ENCODE results near the gene PTPRT.

Gene PTPRT

DNA sequence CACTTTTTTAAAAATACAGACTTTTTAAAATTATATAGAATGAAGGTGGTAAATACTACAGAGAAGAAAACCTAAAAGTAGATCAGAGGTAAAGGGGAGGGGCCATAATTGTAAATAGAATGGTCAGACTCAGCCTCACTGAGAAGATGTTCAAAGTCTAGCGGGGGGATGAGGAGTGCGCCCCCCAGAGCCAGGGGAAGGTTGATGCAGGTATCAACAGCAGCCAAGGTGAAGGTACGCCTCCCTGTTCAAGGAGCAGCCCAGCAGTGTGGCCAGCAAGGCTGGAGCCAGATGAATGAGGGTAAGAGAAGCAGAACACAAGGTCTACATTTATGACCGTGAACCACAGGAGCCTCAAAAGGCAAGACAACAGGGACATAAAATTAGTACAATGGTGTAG, 204.1 kb downstream of the PTPRT start:
- TF ChIP-seq, protein P1, sequence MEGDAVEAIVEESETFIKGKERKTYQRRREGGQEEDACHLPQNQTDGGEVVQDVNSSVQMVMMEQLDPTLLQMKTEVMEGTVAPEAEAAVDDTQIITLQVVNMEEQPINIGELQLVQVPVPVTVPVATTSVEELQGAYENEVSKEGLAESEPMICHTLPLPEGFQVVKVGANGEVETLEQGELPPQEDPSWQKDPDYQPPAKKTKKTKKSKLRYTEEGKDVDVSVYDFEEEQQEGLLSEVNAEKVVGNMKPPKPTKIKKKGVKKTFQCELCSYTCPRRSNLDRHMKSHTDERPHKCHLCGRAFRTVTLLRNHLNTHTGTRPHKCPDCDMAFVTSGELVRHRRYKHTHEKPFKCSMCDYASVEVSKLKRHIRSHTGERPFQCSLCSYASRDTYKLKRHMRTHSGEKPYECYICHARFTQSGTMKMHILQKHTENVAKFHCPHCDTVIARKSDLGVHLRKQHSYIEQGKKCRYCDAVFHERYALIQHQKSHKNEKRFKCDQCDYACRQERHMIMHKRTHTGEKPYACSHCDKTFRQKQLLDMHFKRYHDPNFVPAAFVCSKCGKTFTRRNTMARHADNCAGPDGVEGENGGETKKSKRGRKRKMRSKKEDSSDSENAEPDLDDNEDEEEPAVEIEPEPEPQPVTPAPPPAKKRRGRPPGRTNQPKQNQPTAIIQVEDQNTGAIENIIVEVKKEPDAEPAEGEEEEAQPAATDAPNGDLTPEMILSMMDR (IDR thresholded peaks at IDR 0.05): no peak
- no peak for DNase-seq (ENCODE audit: low spot score)
- no peak overlapping the region for H3K27ac ChIP-seq
- no peak overlapping the region for H3K4me3 ChIP-seq

DNA sequence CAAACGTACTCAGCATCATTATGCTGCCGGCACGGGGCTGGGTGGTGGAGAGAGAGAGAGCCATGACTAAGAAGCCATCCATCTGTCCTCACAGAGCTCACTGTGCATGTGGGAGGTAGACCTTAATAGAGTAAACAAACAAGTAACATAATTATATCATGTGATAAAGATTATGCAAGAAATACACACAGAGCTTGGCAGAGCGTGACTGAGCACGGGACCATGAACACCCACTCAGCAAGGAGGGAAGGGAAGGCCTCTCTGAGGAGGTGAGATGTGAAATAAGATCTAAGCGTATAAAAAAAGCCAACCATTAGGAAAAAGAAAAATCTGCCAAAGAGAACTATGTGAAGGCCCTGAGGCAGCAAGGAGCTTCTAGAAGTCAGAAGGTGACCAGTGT, 207.5 kb downstream of the PTPRT start:
- TF ChIP-seq, protein P1 (IDR thresholded peaks at IDR 0.05): no peak
- no peak overlapping the region for H3K27ac ChIP-seq
- DNase-seq (ENCODE audit: low spot score): no peak
- H3K4me3 ChIP-seq: no peak overlapping the region

- H3K4me3 ChIP-seq: no peak overlapping the region
- no peak for DNase-seq (ENCODE audit: low spot score)
- H3K27ac ChIP-seq: no peak overlapping the region
- TF ChIP-seq, protein P1 (IDR thresholded peaks at IDR 0.05): no peak
These were observed 208.5 kb downstream of the PTPRT start for GRCh38 chr20:42981253-42981652.

DNA sequence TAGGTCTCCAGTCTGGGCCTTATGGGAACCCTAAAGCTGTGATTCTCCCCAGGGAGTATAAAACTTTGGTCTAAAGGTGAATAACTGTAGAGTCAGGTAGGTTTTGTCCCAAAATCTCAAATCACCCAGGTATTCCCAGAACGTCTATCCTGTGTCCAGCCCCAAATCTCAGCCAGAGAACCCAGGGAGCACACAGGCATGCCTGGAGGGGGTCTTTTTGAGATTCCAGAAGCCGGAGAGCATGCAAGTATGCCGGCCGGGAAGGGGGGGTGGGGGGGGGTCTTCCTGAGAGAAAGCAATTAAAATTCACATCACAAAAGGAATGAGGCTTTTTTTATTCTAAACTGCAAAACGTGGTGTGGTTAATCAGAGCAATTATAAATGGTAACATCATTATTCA, 210.0 kb downstream of the PTPRT start:
- DNase-seq (ENCODE audit: low spot score): no peak
- TF ChIP-seq, protein P1 (IDR thresholded peaks at IDR 0.05): no peak
- Histone ChIP-seq H3K4me3 (no peak overlapping the region), H3K27ac (no peak overlapping the region)

DNA sequence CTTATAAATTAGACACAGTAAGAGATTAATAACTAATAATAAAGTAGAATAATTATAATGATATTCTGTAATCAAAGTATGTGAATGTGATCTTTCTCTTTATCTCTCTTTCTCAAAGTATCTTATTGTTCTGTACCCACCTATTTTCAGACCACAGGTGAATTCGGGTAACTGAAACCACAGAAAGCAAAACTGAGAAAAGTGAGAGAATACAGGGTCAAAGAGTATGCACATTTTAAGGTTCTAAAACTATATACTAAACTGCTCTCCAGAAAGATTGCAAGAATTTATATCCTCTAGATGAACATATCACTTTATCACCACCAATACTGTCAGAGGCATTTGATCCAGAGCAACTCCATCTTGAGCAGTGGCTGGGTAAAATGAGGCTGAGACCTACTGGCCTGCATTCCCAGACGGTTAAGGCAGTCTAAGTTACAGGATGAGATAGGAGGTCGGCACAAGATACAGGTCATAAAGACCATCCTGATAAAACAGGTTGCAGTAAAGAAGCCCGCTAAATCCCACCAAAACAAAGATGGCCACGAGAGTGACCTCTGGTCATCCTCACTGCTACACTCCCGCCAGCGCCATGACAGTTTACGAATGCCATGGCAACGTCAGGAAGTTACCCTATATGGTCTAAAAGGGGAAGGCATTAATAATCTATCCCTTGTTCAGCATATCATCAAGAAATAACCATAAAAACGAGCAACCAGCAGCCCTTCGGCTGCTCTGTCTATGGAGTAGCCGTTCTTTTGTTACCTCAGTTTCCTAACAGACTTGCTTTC, 211.3 kb downstream of the PTPRT start:
- DNase-seq (ENCODE audit: low spot score): no peak
- TF ChIP-seq, protein P1 (IDR thresholded peaks at IDR 0.05): no peak
- H3K4me3 ChIP-seq: no peak overlapping the region
- H3K27ac ChIP-seq: no peak overlapping the region

- Histone ChIP-seq H3K4me3 (no peak overlapping the region), H3K27ac (no peak overlapping the region)
- DNase-seq (ENCODE audit: low spot score): no peak
- TF ChIP-seq, protein P1 (IDR thresholded peaks at IDR 0.05): no peak
These were observed 213.7 kb downstream of the PTPRT start for GRCh38 chr20:42975974-42976373.

DNA sequence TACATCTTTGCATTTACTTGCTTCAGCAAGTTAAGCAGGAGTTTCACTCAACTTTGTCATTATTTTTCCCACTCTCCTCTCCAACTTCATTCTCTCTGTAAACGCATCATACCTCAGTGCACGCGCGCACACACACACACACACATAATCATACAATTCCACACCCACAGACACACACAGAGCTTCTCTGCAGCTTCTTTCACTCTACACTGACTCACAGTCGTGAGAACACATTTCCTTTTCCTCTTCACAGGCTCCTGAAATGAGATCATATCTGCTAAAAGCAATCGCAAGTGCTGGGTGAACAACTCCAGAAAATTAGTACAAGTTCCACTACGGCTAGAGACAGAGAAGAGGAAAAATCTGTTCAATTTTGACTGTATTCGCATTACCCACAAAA, 215.4 kb downstream of the PTPRT start:
- TF ChIP-seq, protein P1 (IDR thresholded peaks at IDR 0.05): no peak

More for the DNA sequence above, 215.4 kb downstream of the PTPRT start:
- H3K27ac ChIP-seq: no peak overlapping the region
- H3K4me3 ChIP-seq: no peak overlapping the region
- DNase-seq (ENCODE audit: low spot score): no peak
